T1000 (cell line): Measurements from ENCODE around the gene TMEM125.

ENCODE experiments used
- DNase-seq: peaks from one replicate; lab custom pipeline; 2025; ENCODE audit warnings: mixed read lengths; lab: John Stamatoyannopoulos, UW

The TMEM125 gene

DNA sequence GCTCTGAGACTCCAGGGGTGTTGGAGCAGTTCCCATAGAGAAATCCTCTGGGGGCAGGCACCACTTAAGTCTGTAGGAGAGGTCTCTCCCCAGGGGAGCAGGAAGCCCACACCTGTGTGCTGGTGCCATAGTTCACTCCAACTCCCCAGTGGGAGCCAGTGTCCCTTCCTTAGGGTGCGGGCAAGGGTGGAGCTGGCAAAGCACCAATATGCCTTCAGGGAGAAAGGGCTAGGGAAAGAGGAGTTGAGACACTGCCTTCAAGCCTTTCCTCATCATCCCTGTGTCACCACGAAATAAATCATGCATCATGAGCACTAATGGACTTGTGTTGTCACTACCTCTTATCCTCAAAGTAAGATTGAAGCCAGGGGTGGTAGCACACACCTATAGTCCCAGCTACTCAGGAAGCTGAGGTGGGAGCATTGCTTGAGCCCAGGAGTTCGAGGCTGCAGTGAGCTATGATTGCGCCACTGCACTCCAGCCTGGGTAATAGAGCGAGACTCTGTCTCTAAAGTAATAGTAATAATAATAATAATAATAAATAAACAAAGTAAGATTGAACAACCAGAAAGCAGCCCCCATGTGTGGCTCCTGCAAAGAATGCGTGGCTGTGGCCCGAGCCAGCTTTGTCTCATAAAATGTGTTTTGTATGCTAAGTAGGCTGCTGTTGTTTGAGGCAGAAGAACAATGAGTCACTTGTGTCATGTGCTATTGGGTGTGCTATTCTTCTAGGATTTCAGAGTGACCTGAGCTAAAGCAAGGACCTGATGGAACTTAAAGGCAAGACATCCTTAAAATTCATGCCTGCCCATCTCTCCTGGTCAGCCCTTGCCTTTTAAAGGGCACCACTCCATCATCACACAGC lies 24.3 kb downstream of the TMEM125 start:
- DNase-seq, result no peak

DNA sequence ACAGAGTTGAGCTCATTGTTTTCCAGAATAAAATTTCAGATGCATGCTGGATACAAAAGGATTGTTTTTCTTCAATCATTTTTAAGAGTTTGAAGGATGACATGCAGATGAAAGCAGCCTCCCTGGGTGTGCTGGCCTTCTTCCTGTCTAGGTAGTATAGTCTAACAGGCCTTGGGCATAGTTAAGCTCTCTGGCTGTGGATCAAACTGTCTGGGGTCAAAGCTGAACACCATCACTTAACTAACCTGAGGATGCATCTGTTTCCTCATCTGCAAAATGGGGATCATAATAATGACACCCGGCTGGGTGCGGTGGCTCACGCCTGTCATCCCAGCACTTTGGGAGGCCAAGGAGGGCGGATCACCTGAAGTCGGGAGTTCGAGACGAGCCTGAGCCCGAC lies 25.0 kb downstream of the TMEM125 start:
- DNase-seq, result no peak

DNA sequence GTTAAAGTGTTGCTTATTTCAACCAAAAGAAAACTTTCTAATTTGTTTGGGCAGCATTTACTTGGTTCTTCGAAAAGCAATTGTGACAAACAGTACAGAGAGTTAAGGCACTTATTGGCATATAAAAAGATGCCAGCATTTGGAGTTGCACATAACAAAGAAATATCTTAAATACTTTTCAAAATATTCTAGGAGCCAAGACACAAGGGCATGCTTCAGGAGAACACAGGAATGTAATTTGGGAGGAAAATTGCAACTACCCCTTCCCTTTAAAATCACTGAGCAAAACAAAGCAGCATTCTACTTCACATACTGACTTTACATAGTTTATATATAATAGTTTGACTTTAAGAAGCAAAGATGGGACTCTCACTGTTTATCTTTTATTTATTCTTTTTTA lies 26.4 kb downstream of the TMEM125 start:
- no peak for DNase-seq

DNA sequence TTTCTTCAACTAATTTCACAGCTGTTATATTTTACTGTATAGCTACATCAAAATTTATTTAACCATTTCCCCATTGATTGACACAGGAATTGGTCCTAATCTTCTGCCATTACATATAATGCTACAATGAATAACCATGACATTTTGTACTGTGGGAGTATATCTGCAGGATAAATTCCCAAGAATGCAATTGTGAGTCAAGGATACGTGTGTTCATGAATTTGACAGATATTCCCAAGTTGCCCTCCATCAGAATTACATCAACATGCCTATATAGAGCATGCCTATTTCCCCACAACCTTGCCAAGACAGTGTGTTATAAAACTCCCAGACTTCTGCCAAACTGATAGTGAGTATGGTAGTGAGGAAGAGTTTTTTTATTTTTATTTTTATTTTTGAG lies 28.3 kb downstream of the TMEM125 start:
- no peak for DNase-seq

DNA sequence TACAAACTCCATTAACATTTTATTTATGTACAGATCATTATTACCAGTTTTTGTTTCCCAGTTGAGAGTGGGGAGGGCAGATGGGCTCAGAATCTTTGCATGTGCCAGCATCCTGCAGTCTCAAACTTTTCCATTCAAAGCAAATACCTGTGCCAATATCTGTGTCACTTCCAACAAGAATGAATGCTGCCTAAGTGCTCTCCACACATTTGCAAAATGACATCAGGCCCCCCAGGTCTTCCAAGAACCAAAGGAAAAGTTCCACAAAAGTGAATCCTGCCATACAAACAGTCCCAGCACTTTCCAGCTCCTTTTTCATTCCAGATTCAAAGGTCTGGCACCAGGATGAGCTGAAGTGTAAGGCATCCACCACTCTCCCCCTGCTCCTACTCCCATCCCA lies 29.3 kb downstream of the TMEM125 start:
- DNase-seq, result no peak

DNA sequence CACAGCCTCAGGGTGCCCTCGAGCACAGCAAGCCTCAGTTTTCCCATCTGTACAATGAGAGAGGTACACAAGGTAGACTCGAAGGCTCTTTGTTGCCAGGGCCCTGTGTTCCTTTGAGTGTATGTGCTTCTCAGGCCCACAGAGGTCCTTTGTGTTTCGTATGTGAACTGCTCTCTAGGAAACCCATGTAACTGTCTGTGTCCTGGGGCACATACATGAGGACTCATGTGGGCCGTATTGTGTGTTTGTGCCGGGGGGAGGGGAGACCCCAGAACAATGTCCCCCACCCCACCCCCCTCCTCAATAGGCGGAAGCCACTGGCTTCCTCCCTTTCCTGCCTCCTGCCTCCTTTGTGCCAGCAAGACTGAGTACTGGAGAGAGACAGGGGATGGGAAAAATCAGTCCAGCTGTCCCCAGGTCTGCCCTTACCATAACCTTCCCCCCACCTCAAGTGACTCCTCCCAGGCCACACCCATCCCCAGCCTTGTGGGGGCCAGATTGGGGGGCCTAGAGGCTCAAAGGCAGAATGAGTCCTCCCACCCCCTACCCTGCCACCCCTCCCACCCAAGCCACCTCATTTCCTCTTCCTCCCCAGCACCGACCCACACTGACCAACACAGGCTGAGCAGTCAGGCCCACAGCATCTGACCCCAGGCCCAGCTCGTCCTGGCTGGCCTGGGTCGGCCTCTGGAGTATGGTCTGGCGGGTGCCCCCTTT lies 30.8 kb downstream of the TMEM125 start, which contains the start of gene TIE1:
Gene TIE1, plus strand, starts transcription at position 605 of the 717 bp plus-strand sequence. Its CDS starts 90 bp downstream, at position 695.
- no peak for DNase-seq

DNA sequence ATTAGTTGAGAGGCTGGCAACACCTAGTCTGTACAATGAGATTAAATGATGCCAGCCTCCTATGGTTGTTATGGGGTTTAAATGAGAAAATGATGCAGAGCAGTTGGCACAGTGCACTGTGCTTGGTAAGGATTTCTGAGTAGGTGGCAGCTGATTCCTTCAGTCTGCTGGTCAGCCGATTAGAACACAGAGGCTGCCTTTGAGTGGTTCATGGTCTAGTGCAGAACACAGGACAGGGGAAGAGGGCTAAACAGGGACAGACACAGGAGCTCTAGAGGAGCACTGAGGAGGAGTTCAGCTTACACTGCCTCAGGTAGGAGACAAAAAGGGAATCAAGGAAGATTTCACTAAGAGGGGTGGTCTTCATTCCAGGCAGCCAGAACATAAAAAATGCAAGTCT lies 32.4 kb downstream of the TMEM125 start:
- DNase-seq, result no peak

DNA sequence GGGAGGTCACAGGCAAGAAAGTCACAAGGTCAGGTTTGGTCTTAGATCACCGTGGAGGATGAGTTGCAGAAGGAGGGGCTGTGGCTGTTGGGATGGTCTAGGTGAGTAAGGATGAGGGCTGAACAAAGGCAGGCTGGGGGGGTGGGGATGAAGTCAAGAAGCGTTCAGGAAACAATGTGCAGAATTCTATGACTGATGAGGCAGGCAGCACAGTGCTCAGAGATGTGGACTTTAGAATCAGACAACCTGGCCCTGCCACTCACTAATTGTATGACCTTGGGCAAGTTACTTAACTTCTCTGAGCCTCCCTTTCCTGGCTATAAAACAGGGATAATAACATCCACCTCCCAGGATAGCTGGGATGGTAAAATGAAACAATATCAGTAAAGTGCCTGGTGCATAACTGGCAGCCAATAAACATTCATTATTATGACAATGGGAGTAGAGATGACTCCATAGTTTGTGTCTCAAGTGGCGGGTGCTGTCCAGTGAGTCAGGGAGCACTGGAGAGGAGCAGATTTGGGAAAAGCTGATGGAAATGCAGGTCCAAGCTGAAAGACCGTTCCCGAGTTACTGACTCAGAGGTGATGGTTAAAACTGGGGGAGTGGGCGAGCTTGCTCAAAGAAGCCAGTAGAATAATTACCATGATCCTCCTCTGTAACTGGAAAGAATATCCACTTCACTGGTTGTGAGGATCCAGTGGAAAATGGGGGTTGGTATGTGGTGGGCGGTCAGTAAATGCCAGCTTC lies 33.1 kb downstream of the TMEM125 start:
- DNase-seq, result no peak

DNA sequence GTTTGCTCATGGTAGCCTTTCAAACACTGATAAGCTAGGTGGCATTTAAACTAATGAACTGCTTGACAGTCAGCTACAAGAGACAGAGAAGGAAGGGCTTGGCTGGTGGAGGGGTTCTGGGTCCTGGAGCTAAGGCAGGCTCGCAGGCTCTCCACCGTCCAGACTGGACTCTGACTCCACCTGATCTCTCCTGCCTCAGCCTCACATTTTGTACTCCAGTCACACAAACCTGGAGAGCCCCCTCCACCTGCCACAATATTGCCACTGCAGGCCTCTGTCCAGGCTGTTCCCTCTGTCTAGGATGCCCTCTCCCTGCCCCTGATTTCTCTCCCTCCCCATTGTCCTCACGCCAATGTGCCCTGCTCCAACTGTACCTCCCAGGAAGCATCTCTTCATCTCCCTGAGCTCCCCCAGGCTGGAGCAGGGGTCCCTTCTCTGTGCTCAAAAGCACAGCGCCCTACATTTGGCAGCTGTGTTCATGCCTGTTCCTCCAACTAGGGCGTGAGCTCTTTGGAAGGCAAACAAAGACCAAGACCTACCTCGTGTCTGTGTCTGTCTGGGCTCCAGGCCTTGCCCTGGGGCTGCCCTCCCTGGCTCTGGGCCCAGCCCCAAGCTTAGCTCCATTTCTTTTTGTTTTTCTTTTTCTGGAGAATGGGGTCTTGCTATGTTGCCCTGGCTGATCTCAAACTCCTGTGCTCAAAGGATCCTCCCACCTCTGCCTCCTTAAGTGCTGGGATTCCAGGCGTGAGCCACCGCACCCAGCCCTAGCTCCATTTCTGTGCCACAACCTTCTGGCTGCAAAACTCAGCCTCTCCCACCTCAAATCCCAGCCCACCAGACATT lies 33.9 kb downstream of the TMEM125 start:
- no peak for DNase-seq

DNA sequence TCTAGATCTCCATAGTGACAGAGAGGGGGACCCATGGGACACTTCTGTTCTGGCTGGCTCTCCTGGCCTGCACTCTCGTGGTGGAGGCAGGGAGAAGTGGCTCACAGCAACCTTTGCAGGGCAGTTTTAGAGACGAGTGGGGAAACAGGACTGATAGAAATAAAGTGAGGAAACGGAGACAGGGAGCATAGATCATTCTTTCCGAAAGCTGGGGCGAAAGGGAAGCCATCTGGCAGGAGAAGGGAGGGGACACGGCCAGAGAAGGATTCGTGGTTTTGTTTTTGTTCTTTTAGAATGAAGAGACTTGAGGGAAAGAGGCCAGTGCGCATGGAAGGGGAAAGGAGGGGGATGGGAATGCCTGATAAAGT lies 34.5 kb downstream of the TMEM125 start:
- DNase-seq, result no peak

DNA sequence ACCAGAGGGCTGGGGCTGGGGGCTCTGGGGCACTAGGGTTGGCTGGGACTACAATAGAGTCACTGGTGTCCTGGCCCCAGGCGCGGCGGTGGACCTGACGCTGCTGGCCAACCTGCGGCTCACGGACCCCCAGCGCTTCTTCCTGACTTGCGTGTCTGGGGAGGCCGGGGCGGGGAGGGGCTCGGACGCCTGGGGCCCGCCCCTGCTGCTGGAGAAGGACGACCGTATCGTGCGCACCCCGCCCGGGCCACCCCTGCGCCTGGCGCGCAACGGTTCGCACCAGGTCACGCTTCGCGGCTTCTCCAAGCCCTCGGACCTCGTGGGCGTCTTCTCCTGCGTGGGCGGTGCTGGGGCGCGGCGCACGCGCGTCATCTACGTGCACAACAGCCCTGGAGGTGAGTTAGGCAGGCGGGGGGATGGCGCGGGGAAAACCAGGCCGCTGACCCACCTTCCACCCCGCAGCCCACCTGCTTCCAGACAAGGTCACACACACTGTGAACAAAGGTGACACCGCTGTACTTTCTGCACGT lies 35.1 kb downstream of the TMEM125 start:
- DNase-seq, result no peak

DNA sequence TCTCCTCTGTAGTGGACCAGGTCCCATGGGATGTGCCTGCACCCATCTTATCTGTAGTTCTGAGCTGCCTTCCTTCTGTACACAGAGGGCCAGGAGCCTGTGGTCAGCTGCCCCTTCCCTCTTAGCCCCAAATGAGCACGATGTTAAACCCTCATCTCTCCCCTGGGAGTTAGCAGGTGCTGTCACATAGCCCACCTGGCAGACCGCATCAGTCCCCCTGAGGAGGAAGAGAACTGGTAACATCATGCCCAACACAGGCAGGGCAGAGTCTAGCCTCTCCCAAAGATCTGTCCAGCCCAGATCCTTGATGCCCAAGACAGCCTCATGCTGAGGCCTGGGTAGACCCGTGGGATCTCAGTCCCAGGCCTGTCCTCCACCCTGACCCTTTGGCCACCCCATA lies 35.7 kb downstream of the TMEM125 start:
- DNase-seq, result no peak

DNA sequence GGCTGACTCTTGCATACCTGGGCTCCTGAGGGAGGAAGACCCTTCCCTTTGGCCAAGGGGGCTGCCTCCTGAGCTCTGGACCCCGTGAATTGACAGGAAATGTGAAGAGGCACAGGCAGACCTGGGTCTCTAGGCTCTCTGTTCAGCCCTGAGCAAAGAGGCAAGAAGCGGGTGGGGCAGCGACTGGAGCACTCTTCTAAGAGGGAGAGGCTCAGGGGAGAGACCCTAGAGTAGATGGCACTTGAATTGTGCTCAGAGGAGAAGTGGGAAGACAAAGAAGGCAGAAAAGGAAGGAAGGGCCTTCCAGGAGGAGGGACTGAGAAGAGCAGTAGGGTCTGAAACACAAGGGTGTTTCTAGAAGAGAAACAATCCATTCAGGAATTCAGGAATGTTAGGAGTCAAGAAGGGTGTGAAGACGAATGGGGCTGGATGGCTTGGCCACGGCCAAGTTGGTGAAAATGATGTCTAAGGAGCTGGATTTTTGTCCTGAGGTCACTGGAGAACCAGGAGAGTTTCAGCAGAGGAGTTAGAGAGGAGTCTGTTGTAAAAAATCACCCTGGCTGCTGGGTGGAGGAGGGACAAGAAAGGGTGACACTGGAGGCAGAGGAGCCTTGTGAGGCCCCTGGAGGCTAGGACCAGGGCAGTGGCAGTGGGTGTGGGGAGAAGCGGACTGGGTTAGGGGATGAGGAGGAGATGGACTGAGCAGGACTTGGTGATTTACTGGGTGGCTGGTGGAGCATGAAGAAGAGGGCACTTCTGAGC lies 36.3 kb downstream of the TMEM125 start:
- DNase-seq, result no peak

DNA sequence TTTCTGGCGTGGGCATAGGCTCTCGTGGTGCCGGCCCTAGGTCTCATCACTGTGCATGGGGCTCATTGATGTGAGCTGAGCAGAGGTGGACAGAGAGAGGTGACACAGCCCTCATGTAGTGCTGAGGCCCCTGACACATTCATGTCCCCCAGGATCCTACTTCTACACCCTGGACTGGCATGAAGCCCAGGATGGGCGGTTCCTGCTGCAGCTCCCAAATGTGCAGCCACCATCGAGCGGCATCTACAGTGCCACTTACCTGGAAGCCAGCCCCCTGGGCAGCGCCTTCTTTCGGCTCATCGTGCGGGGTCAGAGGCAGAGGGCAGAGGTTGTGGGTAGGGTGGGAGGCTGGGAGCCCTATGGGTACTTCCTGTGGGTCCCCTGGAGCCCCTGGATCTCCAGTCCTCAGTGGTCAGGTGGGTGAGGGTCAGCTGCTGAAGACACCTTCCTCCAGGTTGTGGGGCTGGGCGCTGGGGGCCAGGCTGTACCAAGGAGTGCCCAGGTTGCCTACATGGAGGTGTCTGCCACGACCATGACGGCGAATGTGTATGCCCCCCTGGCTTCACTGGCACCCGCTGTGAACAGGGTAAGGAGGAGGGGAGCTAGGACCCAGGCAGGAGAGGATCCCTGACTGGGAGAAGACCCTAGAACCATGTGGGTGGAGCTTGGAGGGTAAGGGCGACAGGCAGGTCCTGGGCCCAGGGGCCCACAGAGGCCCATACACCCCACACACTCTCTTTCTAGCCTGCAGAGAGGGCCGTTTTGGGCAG lies 37.1 kb downstream of the TMEM125 start:
- DNase-seq, result no peak

DNA sequence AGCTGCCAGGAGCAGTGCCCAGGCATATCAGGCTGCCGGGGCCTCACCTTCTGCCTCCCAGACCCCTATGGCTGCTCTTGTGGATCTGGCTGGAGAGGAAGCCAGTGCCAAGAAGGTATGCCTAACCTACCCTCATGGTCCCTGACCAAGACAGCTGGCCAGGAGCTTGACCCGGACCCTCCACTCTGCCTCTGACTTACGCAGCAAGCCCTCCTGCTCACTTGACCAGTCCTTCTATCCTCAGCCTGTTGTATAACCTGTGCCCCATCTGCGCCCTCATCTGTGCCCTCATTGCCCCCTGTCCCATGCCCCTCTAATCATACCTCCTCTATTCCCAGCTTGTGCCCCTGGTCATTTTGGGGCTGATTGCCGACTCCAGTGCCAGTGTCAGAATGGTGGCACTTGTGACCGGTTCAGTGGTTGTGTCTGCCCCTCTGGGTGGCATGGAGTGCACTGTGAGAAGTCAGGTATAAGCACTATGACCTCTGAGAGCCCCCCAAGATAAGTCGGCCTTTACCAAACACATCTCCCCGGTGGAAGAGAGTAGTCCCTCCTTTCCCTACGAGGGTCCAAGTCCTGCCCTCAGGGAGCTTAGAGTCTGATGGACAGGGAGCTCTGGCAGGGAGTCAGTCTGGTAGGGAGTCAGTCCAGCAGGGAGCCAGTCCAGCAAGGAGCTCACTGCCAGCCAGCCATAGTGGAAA lies 37.8 kb downstream of the TMEM125 start:
- DNase-seq, result no peak

DNA sequence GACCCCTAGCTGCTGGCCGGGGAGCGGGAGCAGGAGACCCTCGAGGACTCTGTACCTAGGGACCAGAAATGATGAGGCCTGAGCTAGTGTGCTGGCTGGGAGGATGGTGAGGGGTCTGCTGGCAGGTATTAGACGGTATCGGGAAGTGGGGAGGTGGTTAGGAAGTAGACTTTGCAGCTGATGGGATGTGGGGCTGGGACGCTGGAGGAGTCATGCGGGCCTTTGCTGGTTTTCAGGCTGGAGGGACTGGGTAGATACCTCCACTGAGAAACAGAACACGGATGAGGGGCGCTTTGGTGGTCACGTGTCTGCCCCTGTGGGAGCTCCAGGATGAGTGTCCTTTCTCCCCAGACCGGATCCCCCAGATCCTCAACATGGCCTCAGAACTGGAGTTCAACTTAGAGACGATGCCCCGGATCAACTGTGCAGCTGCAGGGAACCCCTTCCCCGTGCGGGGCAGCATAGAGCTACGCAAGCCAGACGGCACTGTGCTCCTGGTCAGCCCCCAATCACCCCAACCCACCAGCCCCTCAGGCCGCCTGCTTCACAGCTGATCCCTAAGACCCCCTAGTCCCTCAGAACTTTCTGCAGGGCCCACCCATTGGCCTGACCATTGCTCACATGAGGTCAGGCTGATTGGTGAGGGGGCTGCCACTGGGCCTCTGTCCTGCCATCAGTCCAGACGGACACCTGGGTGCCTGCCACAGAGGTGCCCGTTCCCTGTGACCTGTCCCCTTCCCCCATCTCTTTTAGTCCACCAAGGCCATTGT lies 39.0 kb downstream of the TMEM125 start:
- no peak for DNase-seq

DNA sequence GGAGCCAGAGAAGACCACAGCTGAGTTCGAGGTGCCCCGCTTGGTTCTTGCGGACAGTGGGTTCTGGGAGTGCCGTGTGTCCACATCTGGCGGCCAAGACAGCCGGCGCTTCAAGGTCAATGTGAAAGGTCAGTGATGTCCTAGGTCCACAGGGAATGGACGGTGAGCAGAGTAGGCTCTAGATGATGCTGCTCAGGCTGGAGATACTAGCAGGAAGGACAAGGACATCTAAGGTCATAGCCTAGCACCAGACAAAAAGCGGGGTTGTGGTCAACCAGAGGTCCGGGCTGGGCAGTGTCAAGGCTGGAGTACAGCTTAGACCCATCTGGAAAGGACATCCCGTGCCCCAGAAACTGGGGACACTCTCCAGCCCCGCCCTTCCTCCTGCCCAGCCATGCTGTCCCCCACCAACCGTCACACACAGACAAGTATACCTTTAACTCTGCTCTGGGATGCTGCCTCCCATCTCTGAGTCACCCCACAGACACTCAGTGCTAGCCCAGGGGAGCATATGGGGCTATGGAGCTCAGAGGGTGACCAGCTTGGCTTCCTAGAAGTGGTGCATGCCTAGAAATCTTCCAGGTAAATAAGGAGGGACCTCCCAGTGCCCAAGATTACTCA lies 39.7 kb downstream of the TMEM125 start:
- DNase-seq, result no peak

DNA sequence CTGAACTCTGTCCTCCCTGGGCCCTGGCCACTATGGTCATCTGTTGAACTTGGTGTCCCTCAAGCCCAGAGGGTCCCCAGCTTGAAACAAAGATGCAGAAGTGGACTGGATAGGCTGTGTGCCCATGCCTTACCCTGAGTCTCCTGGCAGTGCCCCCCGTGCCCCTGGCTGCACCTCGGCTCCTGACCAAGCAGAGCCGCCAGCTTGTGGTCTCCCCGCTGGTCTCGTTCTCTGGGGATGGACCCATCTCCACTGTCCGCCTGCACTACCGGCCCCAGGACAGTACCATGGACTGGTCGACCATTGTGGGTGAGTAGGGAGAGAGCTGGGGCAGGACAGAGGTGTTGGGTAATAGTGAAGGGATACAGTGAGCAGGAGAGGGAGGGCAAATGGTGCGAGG lies 41.7 kb downstream of the TMEM125 start:
- DNase-seq, result no peak
